Neural cell (in vitro differentiated cells): ENCODE results near the gene SLC22A16. TPM values are rescaled to one million over a fixed set of nuclear protein-coding genes. Genes with fewer than 3 reads are reported as not detected.

Experiments
- H2AFZ ChIP-seq: fragments of 200-600, 300-800 bp; sonication (generic), shearing (Covaris generic); 2 replicates; pipeline ENCODE4 v1.6.0; 2014; ENCODE audit warnings: low read depth, mild to moderate bottlenecking, antibody characterized with exemption, low read length, moderate library complexity
- H3F3A ChIP-seq: fragments of 200-600 bp; shearing (Covaris generic); 2 replicates; pipeline ENCODE4 v1.6.1; 2016; ENCODE audit warnings: mild to moderate bottlenecking, moderate library complexity, mixed read lengths, antibody characterized with exemption, low read length; ENCODE audit not compliant: insufficient read depth, poor library complexity, severe bottlenecking
- H3K27ac ChIP-seq: fragments of 200-600, 300-800 bp; sonication (generic), shearing (Covaris generic); 2 replicates; pipeline ENCODE4 v1.5.1; 2014; ENCODE audit warnings: mild to moderate bottlenecking, low read length, moderate library complexity
- H3K27me3 ChIP-seq: fragments of 300-800, 200-600 bp; sonication (generic), shearing (Covaris generic); 2 replicates; pipeline ENCODE4 v1.6.0; 2014; ENCODE audit warnings: mild to moderate bottlenecking, low read depth, low read length, moderate library complexity; ENCODE audit not compliant: insufficient read depth
- H3K36me3 ChIP-seq: fragments of 300-800, 200-600 bp; sonication (generic), shearing (Covaris generic); 2 replicates; pipeline ENCODE4 v1.5.1; 2014; ENCODE audit warnings: mild to moderate bottlenecking, antibody characterized with exemption, low read length, moderate library complexity; ENCODE audit not compliant: insufficient read depth
- H3K4me2 ChIP-seq: fragments of 300-800, 200-600 bp; sonication (generic), shearing (Covaris generic); 2 replicates; pipeline ENCODE4 v1.6.0; 2014; ENCODE audit warnings: mild to moderate bottlenecking, low read length
- H3K4me3 ChIP-seq: fragments of 300-800, 200-600 bp; sonication (generic), shearing (Covaris generic); 2 replicates; pipeline ENCODE4 v1.5.1; 2014; ENCODE audit warnings: mild to moderate bottlenecking, low read length, moderate library complexity
- H3K79me2 ChIP-seq: fragments of 200-600 bp; shearing (Covaris generic); replicated peaks from 2 replicates; pipeline ENCODE4 v1.6.0; 2014; ENCODE audit warnings: mild to moderate bottlenecking, low read length, moderate library complexity; ENCODE audit not compliant: insufficient read depth
- H3K9ac ChIP-seq: fragments of 300-800, 200-600 bp; sonication (generic), shearing (Covaris generic); 2 replicates; pipeline ENCODE4 v1.6.1; 2016; ENCODE audit warnings: mild to moderate bottlenecking, low read length, mixed read lengths
- H3K9me2 ChIP-seq: fragments of 200-600 bp; shearing (Covaris generic); 2 replicates; pipeline ENCODE4 v1.6.1; 2016; ENCODE audit warnings: mild to moderate bottlenecking, low read length, mixed read lengths; ENCODE audit not compliant: insufficient read depth
- H3K9me3 ChIP-seq: fragments of 200-600, 300-800 bp; sonication (generic), shearing (Covaris generic); 2 replicates; pipeline ENCODE4 v1.6.1; 2016; ENCODE audit warnings: mild to moderate bottlenecking, mixed run types, low read length, moderate library complexity, mixed read lengths
- H4K20me1 ChIP-seq: fragments of 200-600 bp; shearing (Covaris generic); 2 replicates; pipeline ENCODE4 v1.6.1; 2016; ENCODE audit warnings: mild to moderate bottlenecking, mixed run types; ENCODE audit not compliant: insufficient read depth
- EP300 ChIP-seq: fragments of 450-650 bp; conservative IDR thresholded peaks from 2 replicates; pipeline ENCODE4 v1.6.1; 2014; ENCODE audit warnings: antibody characterized with exemption, mild to moderate bottlenecking, moderate library complexity; ENCODE audit not compliant: poor library complexity, severe bottlenecking
- EZH2 ChIP-seq: fragments of 200-600, 300-800 bp; shearing (Covaris generic), sonication (generic); IDR thresholded peaks from 2 replicates; pipeline ENCODE4 v1.6.1; 2014; ENCODE audit warnings: antibody characterized with exemption, low read length, borderline replicate concordance, mild to moderate bottlenecking; ENCODE audit not compliant: insufficient read depth, poor library complexity, severe bottlenecking
- MXI1 ChIP-seq: fragments of 450-650 bp; conservative IDR thresholded peaks from 2 replicates; pipeline ENCODE4 v1.6.1; 2014; ENCODE audit warnings: antibody characterized with exemption, mild to moderate bottlenecking; ENCODE audit not compliant: poor library complexity, severe bottlenecking
- POLR2AphosphoS5 ChIP-seq: IDR thresholded peaks from 2 replicates; pipeline ENCODE4 v1.6.1; 2012
- RAD21 ChIP-seq: fragments of 450-650 bp; conservative IDR thresholded peaks from 2 replicates; pipeline ENCODE4 v1.6.1; 2014; ENCODE audit warnings: antibody characterized with exemption, mild to moderate bottlenecking, moderate library complexity
- REST ChIP-seq: IDR thresholded peaks from 2 replicates; pipeline ENCODE4 v1.6.1; 2012; ENCODE audit warnings: borderline replicate concordance
- SMC3 ChIP-seq: fragments of 450-650 bp; conservative IDR thresholded peaks from 2 replicates; pipeline ENCODE4 v1.6.1; 2014; ENCODE audit warnings: antibody characterized with exemption, mild to moderate bottlenecking, moderate library complexity; ENCODE audit not compliant: poor library complexity
- TAF1 ChIP-seq: IDR thresholded peaks from 2 replicates; pipeline ENCODE4 v1.6.1; 2012; ENCODE audit warnings: low read depth
- polyA plus RNA-seq: library from polyadenylated mRNA; depleted of rRNA; stranded (reverse); fragments of >200 nt; gene quantifications from 2 replicates; pipeline ENCODE4 v1.2.3, GENCODE V29; 2014
- TF ChIP-seq, protein P1 (sequence below): fragments of 450-650 bp; IDR thresholded peaks from 2 replicates; pipeline ENCODE4 v1.5.1; 2014; ENCODE audit warnings: antibody characterized with exemption, mild to moderate bottlenecking, moderate library complexity; ENCODE audit not compliant: poor library complexity, severe bottlenecking

The SLC22A16 gene
- polyA plus RNA-seq, 1 donor from 2014 or later = not detected

- no peaks in the 10 kb centered on the region for H3K9me3 ChIP-seq
- no peak overlapping the region for H3K4me3 ChIP-seq
- H4K20me1 ChIP-seq = no peaks in the 10 kb centered on the region
- H3K27me3 ChIP-seq = no peaks in the 10 kb centered on the region
- H3K36me3 ChIP-seq = no peaks in the 10 kb centered on the region
- no peak overlapping the region for H3K27ac ChIP-seq
- no peaks in the 10 kb centered on the region for H3K79me2 ChIP-seq
- H3K9me2 ChIP-seq = no peaks in the 10 kb centered on the region
- no peak for TF ChIP-seq POLR2AphosphoS5
- TF ChIP-seq EP300 = no peak
- TF ChIP-seq MXI1 = no peak
- no peak for TF ChIP-seq RAD21
- TF ChIP-seq, protein P1, sequence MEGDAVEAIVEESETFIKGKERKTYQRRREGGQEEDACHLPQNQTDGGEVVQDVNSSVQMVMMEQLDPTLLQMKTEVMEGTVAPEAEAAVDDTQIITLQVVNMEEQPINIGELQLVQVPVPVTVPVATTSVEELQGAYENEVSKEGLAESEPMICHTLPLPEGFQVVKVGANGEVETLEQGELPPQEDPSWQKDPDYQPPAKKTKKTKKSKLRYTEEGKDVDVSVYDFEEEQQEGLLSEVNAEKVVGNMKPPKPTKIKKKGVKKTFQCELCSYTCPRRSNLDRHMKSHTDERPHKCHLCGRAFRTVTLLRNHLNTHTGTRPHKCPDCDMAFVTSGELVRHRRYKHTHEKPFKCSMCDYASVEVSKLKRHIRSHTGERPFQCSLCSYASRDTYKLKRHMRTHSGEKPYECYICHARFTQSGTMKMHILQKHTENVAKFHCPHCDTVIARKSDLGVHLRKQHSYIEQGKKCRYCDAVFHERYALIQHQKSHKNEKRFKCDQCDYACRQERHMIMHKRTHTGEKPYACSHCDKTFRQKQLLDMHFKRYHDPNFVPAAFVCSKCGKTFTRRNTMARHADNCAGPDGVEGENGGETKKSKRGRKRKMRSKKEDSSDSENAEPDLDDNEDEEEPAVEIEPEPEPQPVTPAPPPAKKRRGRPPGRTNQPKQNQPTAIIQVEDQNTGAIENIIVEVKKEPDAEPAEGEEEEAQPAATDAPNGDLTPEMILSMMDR = no peak
- TF ChIP-seq EZH2 = no peak
- TF ChIP-seq SMC3 = no peak
- no peak for TF ChIP-seq REST
- no peak for TF ChIP-seq TAF1
- no peak overlapping the region for H2AFZ ChIP-seq
- H3F3A ChIP-seq = no peaks in the 10 kb centered on the region
- H3K9ac ChIP-seq = no peak overlapping the region
- no peak overlapping the region for H3K4me2 ChIP-seq
Measured at GRCh38 chr6:110522427-110522826, 46.0 kb upstream of the SLC22A16 start.

GRCh38 chr6:110520992-110521543 lies 44.7 kb upstream of the SLC22A16 start:
- TF ChIP-seq EP300 = no peak
- TF ChIP-seq, protein P1 = no peak
- TF ChIP-seq RAD21 = no peak
- TF ChIP-seq SMC3 = no peak
- TF ChIP-seq MXI1 = no peak
- TF ChIP-seq REST = no peak
- no peak for TF ChIP-seq POLR2AphosphoS5
- no peak for TF ChIP-seq TAF1
- no peak for TF ChIP-seq EZH2
- Histone ChIP-seq H3K4me3 (no peak overlapping the region), H3F3A (no peaks in the 10 kb centered on the region), H3K9me3 (no peaks in the 10 kb centered on the region), H4K20me1 (no peaks in the 10 kb centered on the region), H3K9ac (no peak overlapping the region), H3K79me2 (no peaks in the 10 kb centered on the region), H3K36me3 (no peaks in the 10 kb centered on the region), H3K9me2 (no peaks in the 10 kb centered on the region), H3K4me2 (no peak overlapping the region), H3K27ac (no peak overlapping the region), H2AFZ (no peak overlapping the region), H3K27me3 (no peaks in the 10 kb centered on the region)
